NCI-H460 (cell line): Measurements from ENCODE around the gene ZSCAN20. TPM values are rescaled to one million over a fixed set of nuclear protein-coding genes. Genes with fewer than 3 reads are reported as not detected.

Experiments
- DNase-seq: peaks from one replicate; pipeline ENCODE4 v3.0.0-alpha.2; 2016; ENCODE audit warnings: low read depth; ENCODE audit errors: extremely low read depth
- total RNA-seq: library from RNA; depleted of rRNA; stranded (reverse); fragments of >200 nt; shearing (Covaris generic); gene quantifications from 2 replicates; pipeline ENCODE4 v1.2.3, GENCODE V29; 2014

The ZSCAN20 gene
- total RNA-seq, 1 experiment from 2014 or later = 2.7 TPM

- no peak for DNase-seq
Measured at GRCh38 chr1:33443080-33443704, 29.3 kb upstream of the ZSCAN20 start.

GRCh38 chr1:33443705-33444180 is 28.7 kb upstream of the ZSCAN20 start:
- DNase-seq = no peak

- no peak for DNase-seq
Measured at GRCh38 chr1:33445108-33445507, 27.3 kb upstream of the ZSCAN20 start.

GRCh38 chr1:33446590-33446989 is 25.9 kb upstream of the ZSCAN20 start:
- DNase-seq = no peak

GRCh38 chr1:33454646-33455282 is 17.7 kb upstream of the ZSCAN20 start:
- no peak for DNase-seq

GRCh38 chr1:33455539-33456501 is 16.6 kb upstream of the ZSCAN20 start:
- DNase-seq = peak; percentile 26

- no peak for DNase-seq
Measured at GRCh38 chr1:33456502-33456886, 16.0 kb upstream of the ZSCAN20 start.

- DNase-seq = no peak
Measured at GRCh38 chr1:33459691-33460090, 12.8 kb upstream of the ZSCAN20 start.

GRCh38 chr1:33460144-33460543 is 12.3 kb upstream of the ZSCAN20 start:
- DNase-seq = no peak

GRCh38 chr1:33460947-33461629 is 11.4 kb upstream of the ZSCAN20 start:
- DNase-seq = no peak

GRCh38 chr1:33462405-33463164 is 9.9 kb upstream of the ZSCAN20 start:
- DNase-seq = no peak

- no peak for DNase-seq
Measured at GRCh38 chr1:33464552-33464951, 7.9 kb upstream of the ZSCAN20 start.

GRCh38 chr1:33465316-33465715 is 7.1 kb upstream of the ZSCAN20 start:
- DNase-seq = no peak

- DNase-seq = no peak
Measured at GRCh38 chr1:33466159-33466558, 6.3 kb upstream of the ZSCAN20 start.

- DNase-seq = no peak
Measured at GRCh38 chr1:33468011-33468410, 4.4 kb upstream of the ZSCAN20 start.

- no peak for DNase-seq
Measured at GRCh38 chr1:33468531-33468930, 3.9 kb upstream of the ZSCAN20 start.

- no peak for DNase-seq
Measured at GRCh38 chr1:33468967-33469366, 3.5 kb upstream of the ZSCAN20 start.

- DNase-seq = no peak
Measured at GRCh38 chr1:33469691-33470090, 2.8 kb upstream of the ZSCAN20 start.

- DNase-seq = peak; percentile 63
Measured at GRCh38 chr1:33470495-33471012, 1.9 kb upstream of the ZSCAN20 start.

- no peak for DNase-seq
Measured at GRCh38 chr1:33471416-33471815, 1.0 kb upstream of the ZSCAN20 start.
